Measurements from ENCODE around the gene PPIF. TPM values are rescaled to one million over a fixed set of nuclear protein-coding genes. Genes with fewer than 3 reads are reported as not detected.

PPIF gene
- total RNA-seq, 1 experiment from 2014 or later = 80.9 TPM

- no peak overlapping the region for H3K4me3 Mint-ChIP-seq
- CTCF ChIA-PET = interaction anchor here (1.0 kb wide), 1 partner anchor 19 kb away, joined by 3 read pairs; no protein-coding TSS in a partner anchor
These were observed 46.1 kb downstream of the PPIF start for GRCh38 chr10:79393221-79393923.

DNA sequence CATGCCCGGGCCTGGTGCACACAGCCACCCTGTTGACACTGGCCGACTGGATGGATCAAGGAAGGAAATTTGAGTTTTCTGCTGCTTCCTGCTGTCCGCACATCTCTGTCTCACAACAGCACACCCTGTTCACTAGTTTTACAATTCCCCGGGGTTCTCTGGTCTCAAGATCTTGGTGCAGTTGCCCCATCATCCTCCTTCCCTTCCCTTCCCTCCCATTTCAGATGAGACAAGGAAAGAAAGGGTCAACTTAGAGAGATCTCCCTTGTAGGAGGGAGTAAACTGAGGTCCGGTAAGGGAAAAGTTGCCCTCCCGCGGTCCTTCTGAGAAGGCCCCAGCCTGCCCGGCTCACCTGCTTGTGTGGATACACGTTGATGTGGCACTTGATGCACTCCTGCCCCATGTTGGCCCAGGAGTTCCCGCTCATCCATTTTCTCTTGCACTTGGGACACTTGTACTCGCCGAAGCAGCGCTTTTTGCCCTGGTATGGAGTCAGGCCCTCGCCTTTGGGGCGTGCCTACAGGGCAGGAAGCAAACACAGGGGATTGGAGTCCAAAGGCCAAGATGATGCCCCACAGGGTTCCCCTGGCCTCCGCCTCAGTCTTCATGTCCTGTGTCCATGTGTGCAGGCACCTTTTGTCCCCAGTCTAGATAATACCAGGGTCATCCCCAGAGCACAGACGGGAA is 46.8 kb downstream of the PPIF start:
- ATAC-seq (no peak), DNase-seq (ENCODE audit: low spot score) (no peak)
- H3K27me3 Mint-ChIP-seq (ENCODE audit: low read depth) = no peaks in the 10 kb centered on the region; the same call in 1 of the 2 replicates
- no peaks in the 10 kb centered on the region for H3K9me3 Mint-ChIP-seq
- no peak overlapping the region for H3K27ac Mint-ChIP-seq
- H3K36me3 Mint-ChIP-seq = no peaks in the 10 kb centered on the region
- TF ChIP-seq NR3C1 (CRISPR knock-in tag; conservative IDR thresholded peaks at IDR 0.05; ENCODE audit: low read depth) (no peak), RELA (CRISPR knock-in tag; IDR thresholded peaks at IDR 0.05; ENCODE audit: borderline replicate concordance) (no peak)
- ChIA-PET POLR2A (interaction anchor here (0.5 kb wide), 1 partner anchor 760 kb away, joined by 3 read pairs; no protein-coding TSS in a partner anchor), CTCF (interaction anchor here (1.0 to 1.4 kb wide), 2 partner anchors 20 to 74 kb away, joined by 3 to 5 read pairs; no protein-coding TSS in a partner anchor)
- H3K4me1 Mint-ChIP-seq = peaks cover 2% of the 10 kb centered on the region
- no peak overlapping the region for H3K4me3 Mint-ChIP-seq

More at GRCh38 chr10:79393221-79393923, 46.1 kb downstream of the PPIF start:
- Mint-ChIP-seq H3K36me3 (no peaks in the 10 kb centered on the region), H3K27ac (no peak overlapping the region), H3K9me3 (no peaks in the 10 kb centered on the region), H3K27me3 (ENCODE audit: low read depth) (no peaks in the 10 kb centered on the region; the same call in 1 of the 2 replicates), H3K4me1 (no peaks in the 10 kb centered on the region)
- POLR2A ChIA-PET = interaction anchor here (0.5 kb wide), 1 partner anchor 761 kb away, joined by 3 read pairs; no protein-coding TSS in a partner anchor
- ATAC-seq = no peak
- no peak for TF ChIP-seq ZNF671 (CRISPR knock-in tag; IDR thresholded peaks at IDR 0.05)
- no peak for TF ChIP-seq CTCF (IDR thresholded peaks at IDR 0.05)
- no peak for TF ChIP-seq PRRX2 (CRISPR knock-in tag; IDR thresholded peaks at IDR 0.05)
- TF ChIP-seq, protein P1, sequence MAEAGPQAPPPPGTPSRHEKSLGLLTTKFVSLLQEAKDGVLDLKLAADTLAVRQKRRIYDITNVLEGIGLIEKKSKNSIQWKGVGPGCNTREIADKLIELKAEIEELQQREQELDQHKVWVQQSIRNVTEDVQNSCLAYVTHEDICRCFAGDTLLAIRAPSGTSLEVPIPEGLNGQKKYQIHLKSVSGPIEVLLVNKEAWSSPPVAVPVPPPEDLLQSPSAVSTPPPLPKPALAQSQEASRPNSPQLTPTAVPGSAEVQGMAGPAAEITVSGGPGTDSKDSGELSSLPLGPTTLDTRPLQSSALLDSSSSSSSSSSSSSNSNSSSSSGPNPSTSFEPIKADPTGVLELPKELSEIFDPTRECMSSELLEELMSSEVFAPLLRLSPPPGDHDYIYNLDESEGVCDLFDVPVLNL (CRISPR knock-in tag; IDR thresholded peaks at IDR 0.05; ENCODE audit: borderline replicate concordance, low read depth) = no peak
- no peak for TF ChIP-seq HMGA2 (CRISPR knock-in tag; IDR thresholded peaks at IDR 0.05)
- TF ChIP-seq ATF2 (CRISPR knock-in tag; IDR thresholded peaks at IDR 0.05; ENCODE audit: borderline replicate concordance, low read depth) = no peak
- no peak for TF ChIP-seq SOX15 (CRISPR knock-in tag; IDR thresholded peaks at IDR 0.05)
- TF ChIP-seq, protein P2, sequence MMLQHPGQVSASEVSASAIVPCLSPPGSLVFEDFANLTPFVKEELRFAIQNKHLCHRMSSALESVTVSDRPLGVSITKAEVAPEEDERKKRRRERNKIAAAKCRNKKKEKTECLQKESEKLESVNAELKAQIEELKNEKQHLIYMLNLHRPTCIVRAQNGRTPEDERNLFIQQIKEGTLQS (CRISPR knock-in tag; conservative IDR thresholded peaks at IDR 0.05) = no peak
- TF ChIP-seq ZBTB21 (CRISPR knock-in tag; IDR thresholded peaks at IDR 0.05; ENCODE audit: borderline replicate concordance) = no peak
- TF ChIP-seq ELF4 (CRISPR knock-in tag; IDR thresholded peaks at IDR 0.05; ENCODE audit: low read depth) = no peak
- no peak for TF ChIP-seq SMAD4 (CRISPR knock-in tag; IDR thresholded peaks at IDR 0.05)
- TF ChIP-seq, protein P3, sequence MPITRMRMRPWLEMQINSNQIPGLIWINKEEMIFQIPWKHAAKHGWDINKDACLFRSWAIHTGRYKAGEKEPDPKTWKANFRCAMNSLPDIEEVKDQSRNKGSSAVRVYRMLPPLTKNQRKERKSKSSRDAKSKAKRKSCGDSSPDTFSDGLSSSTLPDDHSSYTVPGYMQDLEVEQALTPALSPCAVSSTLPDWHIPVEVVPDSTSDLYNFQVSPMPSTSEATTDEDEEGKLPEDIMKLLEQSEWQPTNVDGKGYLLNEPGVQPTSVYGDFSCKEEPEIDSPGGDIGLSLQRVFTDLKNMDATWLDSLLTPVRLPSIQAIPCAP (CRISPR knock-in tag; IDR thresholded peaks at IDR 0.05) = no peak
- TF ChIP-seq NR3C1 (CRISPR knock-in tag; conservative IDR thresholded peaks at IDR 0.05; ENCODE audit: low read depth) = no peak
- TF ChIP-seq ZNF396 (CRISPR knock-in tag; IDR thresholded peaks at IDR 0.05; ENCODE audit: borderline replicate concordance) = no peak
- no peak for TF ChIP-seq KAT7 (CRISPR knock-in tag; IDR thresholded peaks at IDR 0.05; ENCODE audit: borderline replicate concordance)
- no peak for TF ChIP-seq GABPB1 (CRISPR knock-in tag; IDR thresholded peaks at IDR 0.05)
- no peak for TF ChIP-seq GRHL2 (CRISPR knock-in tag; IDR thresholded peaks at IDR 0.05; ENCODE audit: insufficient replicate concordance, severe bottlenecking)
- no peak for DNase-seq (ENCODE audit: low spot score)

Measured in WTC11 (cell line).